Panc1 (cell line): Measurements from ENCODE around the gene KCP.

Experiments
- CTCF ChIP-seq: fragments of 450-650 bp; IDR thresholded peaks from 2 replicates; pipeline ENCODE4 v1.5.1; 2017; ENCODE audit warnings: mild to moderate bottlenecking
- REST ChIP-seq, 2 experiments: IDR thresholded peaks; 2 replicates each; pipeline ENCODE4 v1.6.1; 2011 to 2012; ENCODE audit warnings: low read depth in 2 of 2, control low read depth in 1 of 2, low read length in 1 of 2, mild to moderate bottlenecking in 1 of 2, moderate library complexity in 1 of 2; ENCODE audit not compliant: insufficient read depth in 1 of 2
- SIN3A ChIP-seq: IDR thresholded peaks from 2 replicates; pipeline ENCODE4 v1.6.1; 2012; ENCODE audit warnings: low read depth, mild to moderate bottlenecking, low read length, moderate library complexity, borderline replicate concordance; ENCODE audit not compliant: insufficient read depth
- TCF7L2 ChIP-seq: IDR thresholded peaks from 2 replicates; pipeline ENCODE4 v1.6.1; 2011; ENCODE audit warnings: mild to moderate bottlenecking, low read depth, low read length, inconsistent platforms

GRCh38 chr7:128917122-128917521 lies 6.6 kb upstream of the KCP start:
- TF ChIP-seq CTCF: no peak
- TF ChIP-seq REST (IDR thresholded peaks at IDR 0.05; ENCODE audit: insufficient read depth in 1 of 2, low read depth in 2 of 2, low read length in 1 of 2): no peak
- TF ChIP-seq SIN3A: no peak
- TF ChIP-seq TCF7L2: no peak
